ENCODE measurements around the gene SLC1A3.

Gene SLC1A3

DNA sequence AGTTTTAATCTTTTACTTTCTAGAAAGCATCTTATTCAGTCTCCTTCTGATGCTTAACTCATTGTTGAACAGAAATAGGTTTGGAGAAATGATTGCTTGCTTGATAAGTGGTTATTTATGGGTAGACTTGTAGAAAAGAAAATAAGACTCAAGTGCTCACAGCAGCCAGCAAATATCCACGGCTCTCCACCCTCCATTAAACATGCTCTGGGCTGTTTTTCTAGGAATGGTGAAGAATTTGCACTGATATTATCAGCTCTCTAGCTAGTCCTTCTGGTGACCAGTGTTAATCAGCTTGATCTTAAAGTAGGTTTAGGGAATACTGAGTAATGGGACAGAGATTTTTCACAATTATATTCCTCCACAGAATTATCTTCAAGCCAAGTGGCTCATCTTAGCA lies 60.6 kb downstream of the SLC1A3 start:
- no peak overlapping the region for H3K27ac Mint-ChIP-seq

DNA sequence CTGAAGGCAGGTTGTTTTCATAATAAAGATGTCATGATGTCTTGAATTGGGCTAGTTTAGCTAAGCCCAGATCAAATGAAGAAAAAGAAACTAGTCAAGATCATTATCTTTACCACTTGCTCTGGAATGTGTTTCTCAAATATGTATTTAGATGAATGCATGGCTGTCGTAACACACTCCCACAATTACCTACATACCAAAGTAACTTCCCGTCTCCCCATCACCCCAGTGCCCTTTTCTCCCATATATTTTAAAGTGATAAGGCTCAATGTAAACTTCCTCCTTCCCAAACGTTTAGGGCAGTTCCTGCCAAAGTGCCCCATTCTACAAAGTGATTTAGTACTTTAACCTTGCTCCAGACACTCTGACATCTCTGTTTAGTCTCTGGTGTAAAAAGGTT lies 61.4 kb downstream of the SLC1A3 start:
- H3K4me3 Mint-ChIP-seq, result no peak overlapping the region
- no peak overlapping the region for H3K27ac Mint-ChIP-seq
- H3K4me1 Mint-ChIP-seq (ENCODE audit: low read depth), result no peaks in the 10 kb centered on the region
- peaks cover 4% of the 10 kb centered on the region for H3K27me3 Mint-ChIP-seq
- H3K36me3 Mint-ChIP-seq (ENCODE audit: low read depth), result no peaks in the 10 kb centered on the region
- no peaks in the 10 kb centered on the region for H3K9me3 Mint-ChIP-seq

More for the DNA sequence above, 60.6 kb downstream of the SLC1A3 start:
- Mint-ChIP-seq H3K9me3 (no peaks in the 10 kb centered on the region), H3K27me3 (peaks cover 4% of the 10 kb centered on the region), H3K36me3 (ENCODE audit: low read depth) (no peaks in the 10 kb centered on the region), H3K4me1 (ENCODE audit: low read depth) (no peaks in the 10 kb centered on the region), H3K4me3 (no peak overlapping the region)

DNA sequence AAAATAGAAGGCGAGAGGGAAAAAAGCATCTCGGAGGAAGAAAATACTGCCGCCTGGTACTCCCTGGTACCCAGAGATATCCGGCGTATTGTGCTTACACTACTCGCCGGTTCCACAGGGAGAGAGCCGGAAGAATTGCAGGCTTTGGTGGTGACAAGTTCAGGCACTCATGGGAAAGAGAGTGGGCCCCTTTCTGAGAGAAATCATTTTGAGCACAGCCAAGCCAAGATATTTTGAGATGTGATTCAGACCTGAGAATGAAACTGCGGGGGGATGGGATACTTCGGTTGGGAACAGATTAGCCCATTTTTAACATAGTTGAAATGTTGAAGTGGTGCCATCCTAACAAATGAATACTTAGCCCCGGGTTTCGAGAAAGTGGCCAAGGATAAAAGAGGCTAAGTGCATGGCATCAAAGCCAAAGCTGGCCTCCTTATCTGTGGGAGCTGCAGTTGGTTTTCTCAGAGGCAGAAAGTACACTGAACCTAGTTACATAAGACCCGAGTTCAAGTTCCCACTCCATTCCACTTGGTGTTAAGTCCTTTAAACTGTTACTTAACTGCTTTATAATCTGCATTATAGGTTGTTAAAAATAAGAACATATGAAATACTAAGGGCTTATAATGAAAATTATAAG lies 62.7 kb downstream of the SLC1A3 start:
- H3K36me3 Mint-ChIP-seq (ENCODE audit: low read depth), result no peaks in the 10 kb centered on the region
- H3K4me3 Mint-ChIP-seq, result no peak overlapping the region
- H3K27me3 Mint-ChIP-seq, result no peaks in the 10 kb centered on the region
- no peaks in the 10 kb centered on the region for H3K9me3 Mint-ChIP-seq
- no peaks in the 10 kb centered on the region for H3K4me1 Mint-ChIP-seq (ENCODE audit: low read depth)
- no peak overlapping the region for H3K27ac Mint-ChIP-seq

DNA sequence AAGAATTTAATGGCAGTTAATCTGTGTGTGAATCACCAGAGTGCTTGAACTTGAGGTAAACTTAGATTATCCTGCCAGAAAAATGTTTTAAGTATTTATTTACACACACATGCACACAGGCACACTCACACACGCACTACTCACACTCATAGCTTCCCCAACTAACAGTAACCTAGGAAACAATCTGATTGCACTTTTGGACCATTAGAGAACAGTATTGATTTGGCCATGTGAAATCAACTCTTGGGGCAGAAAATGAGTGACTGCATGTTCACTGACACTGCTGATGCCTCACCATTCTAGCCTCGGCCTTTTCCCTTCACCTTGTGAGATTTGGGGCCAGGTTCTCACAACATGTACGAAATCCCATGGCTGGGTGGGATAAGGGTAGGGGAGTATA lies 64.1 kb downstream of the SLC1A3 start:
- Mint-ChIP-seq H3K4me1 (ENCODE audit: low read depth) (no peaks in the 10 kb centered on the region), H3K4me3 (no peak overlapping the region)

DNA sequence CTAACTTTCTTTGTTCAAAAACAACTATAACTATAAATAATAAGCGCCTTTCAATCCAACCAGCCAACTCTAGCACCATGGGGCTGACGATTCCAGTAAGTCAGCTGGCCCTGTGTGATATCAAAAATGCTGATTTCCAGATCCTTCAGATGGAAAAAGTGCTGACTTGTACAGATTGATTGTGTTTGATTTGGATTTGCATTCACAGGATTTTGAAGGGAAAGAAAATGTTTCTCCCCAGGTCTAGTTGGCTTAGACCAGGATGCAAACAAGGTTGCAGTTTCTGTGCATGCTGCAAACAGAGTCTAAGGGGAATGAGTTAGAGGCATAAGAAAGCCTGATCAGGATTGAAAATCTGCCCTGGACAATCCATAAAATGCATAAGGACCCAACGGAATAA lies 68.9 kb downstream of the SLC1A3 start:
- Mint-ChIP-seq H3K27me3 (peaks cover 4% of the 10 kb centered on the region), H3K27ac (no peak overlapping the region), H3K36me3 (ENCODE audit: low read depth) (no peaks in the 10 kb centered on the region), H3K4me3 (no peak overlapping the region), H3K9me3 (no peaks in the 10 kb centered on the region), H3K4me1 (ENCODE audit: low read depth) (peaks cover 5% of the 10 kb centered on the region)

More for the DNA sequence above, 64.1 kb downstream of the SLC1A3 start:
- Mint-ChIP-seq H3K36me3 (ENCODE audit: low read depth) (no peaks in the 10 kb centered on the region), H3K9me3 (no peaks in the 10 kb centered on the region), H3K27me3 (no peaks in the 10 kb centered on the region), H3K27ac (no peak overlapping the region)

DNA sequence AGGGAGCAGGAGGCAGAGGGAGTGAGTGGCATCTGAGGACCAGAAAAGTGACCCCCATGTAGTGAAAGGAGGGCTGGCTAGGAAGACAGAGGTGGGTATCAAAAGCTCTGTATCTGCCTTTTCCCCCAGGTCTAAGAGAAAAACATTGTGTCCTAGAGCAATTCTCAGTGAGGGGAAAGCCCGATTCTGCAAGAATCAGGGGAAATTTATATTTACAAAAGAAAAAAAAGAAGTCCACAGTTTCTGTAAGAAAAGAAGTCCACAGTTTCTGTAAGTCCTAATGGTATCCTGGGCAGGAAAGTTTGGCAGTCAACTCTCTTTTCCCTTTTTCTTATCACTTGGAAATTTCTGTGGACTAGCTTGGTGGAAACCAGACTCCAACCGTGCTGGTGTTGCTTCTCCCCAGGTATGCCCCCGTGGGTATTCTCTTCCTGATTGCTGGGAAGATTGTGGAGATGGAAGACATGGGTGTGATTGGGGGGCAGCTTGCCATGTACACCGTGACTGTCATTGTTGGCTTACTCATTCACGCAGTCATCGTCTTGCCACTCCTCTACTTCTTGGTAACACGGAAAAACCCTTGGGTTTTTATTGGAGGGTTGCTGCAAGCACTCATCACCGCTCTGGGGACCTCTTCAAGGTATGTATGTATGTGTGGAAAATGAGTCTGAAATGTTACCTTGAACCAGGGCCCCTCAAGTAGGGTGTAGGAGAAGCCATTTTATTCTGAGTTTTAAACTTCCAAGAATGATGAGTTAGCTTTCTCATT lies 73.0 kb downstream of the SLC1A3 start:
- Mint-ChIP-seq H3K4me1 (ENCODE audit: low read depth) (peaks cover 5% of the 10 kb centered on the region), H3K27me3 (peaks cover 4% of the 10 kb centered on the region)

DNA sequence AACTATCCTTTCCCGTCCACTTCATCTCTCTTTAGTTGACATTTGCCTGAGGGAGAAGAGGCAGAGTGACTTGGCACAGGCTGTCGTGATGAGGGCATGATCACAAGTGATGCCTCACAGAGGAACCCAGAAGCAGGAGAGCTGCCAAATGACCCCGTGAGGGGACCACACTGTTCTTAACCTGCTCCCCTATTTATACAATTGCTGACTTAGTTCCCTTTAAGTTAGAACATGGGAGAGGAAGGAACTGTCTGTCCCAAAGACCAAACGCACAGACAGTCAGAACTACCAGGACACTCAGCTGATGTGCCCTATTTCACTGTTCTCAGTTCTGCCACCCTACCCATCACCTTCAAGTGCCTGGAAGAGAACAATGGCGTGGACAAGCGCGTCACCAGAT lies 73.7 kb downstream of the SLC1A3 start:
- Mint-ChIP-seq H3K36me3 (ENCODE audit: low read depth) (no peaks in the 10 kb centered on the region), H3K9me3 (no peaks in the 10 kb centered on the region), H3K27ac (no peak overlapping the region), H3K4me3 (no peak overlapping the region), H3K27me3 (peaks cover 4% of the 10 kb centered on the region), H3K4me1 (ENCODE audit: low read depth) (peaks cover 5% of the 10 kb centered on the region)

More for the DNA sequence above, 73.0 kb downstream of the SLC1A3 start:
- no peak overlapping the region for H3K27ac Mint-ChIP-seq
- H3K9me3 Mint-ChIP-seq, result no peaks in the 10 kb centered on the region
- no peaks in the 10 kb centered on the region for H3K36me3 Mint-ChIP-seq (ENCODE audit: low read depth)
- H3K4me3 Mint-ChIP-seq, result no peak overlapping the region

DNA sequence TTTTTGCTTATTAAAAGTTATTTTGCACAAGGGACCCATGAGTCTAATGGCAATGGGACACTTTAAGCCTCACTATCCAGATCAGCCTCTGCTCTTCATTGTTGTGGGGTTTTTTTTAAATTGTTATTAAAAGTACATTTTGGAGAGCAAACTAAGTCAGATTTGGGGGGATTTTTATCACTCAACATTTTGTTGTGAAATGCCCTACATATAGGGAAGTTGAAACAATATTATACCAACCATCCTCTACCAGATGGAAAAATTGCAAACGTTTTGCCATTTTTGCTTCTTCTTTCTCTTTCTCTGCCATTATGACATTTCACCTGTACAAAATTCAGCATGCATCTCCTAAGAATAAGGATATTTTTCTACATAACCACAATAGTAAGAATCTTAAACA lies 75.3 kb downstream of the SLC1A3 start:
- Mint-ChIP-seq H3K4me1 (ENCODE audit: low read depth) (peaks cover 14% of the 10 kb centered on the region), H3K36me3 (ENCODE audit: low read depth) (no peaks in the 10 kb centered on the region), H3K27ac (no peak overlapping the region), H3K27me3 (no peaks in the 10 kb centered on the region), H3K9me3 (no peaks in the 10 kb centered on the region), H3K4me3 (no peak overlapping the region)

DNA sequence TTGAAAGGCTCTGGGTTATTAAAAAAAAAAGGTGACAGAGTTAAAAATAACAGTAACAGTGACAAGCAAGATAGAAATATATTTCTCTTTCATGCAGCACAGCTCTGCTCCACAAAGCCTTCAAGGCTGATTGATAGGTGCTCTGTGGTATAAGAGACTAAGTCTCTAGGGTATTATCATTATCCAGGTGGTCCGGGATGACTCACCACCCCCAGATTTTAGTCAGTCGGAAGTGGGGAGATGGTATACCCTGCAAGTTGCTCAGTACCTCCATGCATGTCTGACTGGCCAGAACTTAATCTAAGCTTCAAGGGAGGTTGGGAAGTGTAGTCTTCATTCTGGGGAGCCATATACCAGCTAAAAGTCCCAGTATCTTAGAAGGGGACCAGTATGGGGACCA lies 76.1 kb downstream of the SLC1A3 start:
- Mint-ChIP-seq H3K9me3 (no peaks in the 10 kb centered on the region), H3K4me3 (no peak overlapping the region), H3K36me3 (ENCODE audit: low read depth) (no peaks in the 10 kb centered on the region), H3K4me1 (ENCODE audit: low read depth) (peaks cover 15% of the 10 kb centered on the region), H3K27ac (no peak overlapping the region), H3K27me3 (no peaks in the 10 kb centered on the region)

DNA sequence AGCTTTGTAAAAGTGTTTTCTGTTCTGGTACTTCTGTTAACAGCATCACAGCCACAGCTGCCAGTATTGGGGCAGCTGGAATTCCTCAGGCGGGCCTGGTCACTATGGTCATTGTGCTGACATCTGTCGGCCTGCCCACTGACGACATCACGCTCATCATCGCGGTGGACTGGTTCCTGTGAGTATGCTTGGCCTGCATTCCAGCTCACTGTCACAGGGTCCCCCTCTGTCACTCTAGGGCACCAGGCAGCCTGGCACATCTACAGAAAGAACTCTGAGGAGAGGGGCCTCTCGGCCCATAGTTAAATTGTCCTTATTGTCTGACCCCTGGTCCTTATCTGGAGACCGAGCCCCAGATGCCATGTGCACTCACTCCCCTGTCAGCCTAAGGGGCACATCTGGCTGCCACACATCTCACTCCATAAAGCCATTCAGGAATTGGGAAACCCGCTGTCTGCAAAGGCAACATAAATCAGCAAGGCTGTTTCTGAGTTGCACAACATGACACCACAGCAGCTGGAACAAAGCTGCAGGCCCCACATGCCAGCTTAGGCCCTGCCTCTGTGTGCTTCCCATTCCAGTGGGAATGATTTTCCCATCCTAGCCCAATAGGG lies 77.5 kb downstream of the SLC1A3 start:
- H3K27ac Mint-ChIP-seq, result no peak overlapping the region
- no peaks in the 10 kb centered on the region for H3K36me3 Mint-ChIP-seq (ENCODE audit: low read depth)

DNA sequence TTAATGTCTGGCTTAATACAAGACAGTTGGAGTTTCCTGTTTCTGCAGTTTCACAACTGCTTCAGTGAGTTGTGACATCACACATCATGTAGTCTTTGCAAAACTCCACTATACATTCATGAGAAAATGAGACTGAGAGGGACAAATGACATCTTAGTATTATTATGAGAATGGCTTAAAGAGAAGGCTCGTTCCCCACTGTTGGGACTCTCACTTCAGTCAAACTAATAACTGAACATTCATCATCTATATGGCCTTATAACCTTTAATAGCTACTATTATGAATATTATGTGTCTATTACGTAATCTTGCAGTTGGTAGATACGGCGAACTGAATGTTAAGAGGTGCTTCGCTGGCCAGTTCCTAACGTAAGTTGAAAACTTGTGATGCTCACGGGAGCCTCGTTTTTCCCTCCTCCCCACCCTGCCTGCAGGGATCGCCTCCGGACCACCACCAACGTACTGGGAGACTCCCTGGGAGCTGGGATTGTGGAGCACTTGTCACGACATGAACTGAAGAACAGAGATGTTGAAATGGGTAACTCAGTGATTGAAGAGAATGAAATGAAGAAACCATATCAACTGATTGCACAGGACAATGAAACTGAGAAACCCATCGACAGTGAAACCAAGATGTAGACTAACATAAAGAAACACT lies 79.4 kb downstream of the SLC1A3 start:
- Mint-ChIP-seq H3K36me3 (ENCODE audit: low read depth) (no peaks in the 10 kb centered on the region), H3K4me1 (ENCODE audit: low read depth) (peaks cover 29% of the 10 kb centered on the region), H3K27ac (no peak overlapping the region)

More for the DNA sequence above, 77.5 kb downstream of the SLC1A3 start:
- no peaks in the 10 kb centered on the region for H3K27me3 Mint-ChIP-seq
- peaks cover 19% of the 10 kb centered on the region for H3K4me1 Mint-ChIP-seq (ENCODE audit: low read depth)
- H3K9me3 Mint-ChIP-seq, result no peaks in the 10 kb centered on the region
- H3K4me3 Mint-ChIP-seq, result no peak overlapping the region

DNA sequence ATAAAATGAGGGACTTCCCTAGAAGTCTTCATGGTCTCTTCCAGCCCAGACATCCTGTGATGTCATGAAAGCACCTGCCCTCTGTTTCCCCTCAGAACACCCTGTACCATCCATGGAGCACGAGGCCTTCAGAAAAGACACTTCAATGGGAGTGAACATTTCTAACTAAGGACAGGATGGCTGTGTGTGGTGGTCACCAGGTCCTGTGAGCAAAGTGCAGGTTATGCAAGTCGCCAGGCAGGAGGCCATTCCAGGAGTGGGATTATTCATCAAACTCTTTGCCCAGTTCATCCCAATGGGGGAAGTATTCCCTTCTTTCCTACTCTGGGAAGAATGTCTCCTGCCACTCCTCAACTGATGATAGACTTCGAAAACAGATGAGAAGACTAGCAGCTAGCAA lies 80.5 kb downstream of the SLC1A3 start:
- no peak overlapping the region for H3K27ac Mint-ChIP-seq
- no peaks in the 10 kb centered on the region for H3K36me3 Mint-ChIP-seq (ENCODE audit: low read depth)
- peaks cover 8% of the 10 kb centered on the region for H3K27me3 Mint-ChIP-seq
- no peak overlapping the region for H3K4me3 Mint-ChIP-seq
- H3K4me1 Mint-ChIP-seq (ENCODE audit: low read depth), result peaks cover 37% of the 10 kb centered on the region
- no peaks in the 10 kb centered on the region for H3K9me3 Mint-ChIP-seq

More for the DNA sequence above, 79.4 kb downstream of the SLC1A3 start:
- no peaks in the 10 kb centered on the region for H3K27me3 Mint-ChIP-seq
- H3K9me3 Mint-ChIP-seq, result no peaks in the 10 kb centered on the region
- H3K4me3 Mint-ChIP-seq, result no peak overlapping the region

DNA sequence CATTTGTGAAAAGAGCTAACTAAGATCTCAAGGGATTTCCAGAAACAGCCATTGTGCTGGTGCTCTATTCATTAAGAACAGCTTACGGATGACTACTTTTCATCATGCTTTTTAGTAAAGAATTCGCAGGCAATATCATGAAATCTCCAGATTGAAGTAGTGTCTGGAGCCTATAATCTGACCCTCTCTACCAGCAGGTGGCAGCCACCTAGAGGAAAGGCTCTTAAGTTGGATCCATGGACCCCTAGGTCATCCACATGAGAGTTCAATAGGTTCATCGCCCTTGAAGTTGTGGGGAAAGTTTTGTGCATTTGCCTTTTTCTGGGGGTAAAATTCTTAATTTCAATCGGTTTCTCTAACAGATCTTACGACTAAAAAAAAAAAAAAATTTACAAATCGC lies 82.3 kb downstream of the SLC1A3 start:
- Mint-ChIP-seq H3K4me1 (ENCODE audit: low read depth) (peaks cover 37% of the 10 kb centered on the region), H3K27me3 (peaks cover 22% of the 10 kb centered on the region), H3K4me3 (no peak overlapping the region), H3K36me3 (ENCODE audit: low read depth) (no peaks in the 10 kb centered on the region), H3K9me3 (no peaks in the 10 kb centered on the region), H3K27ac (no peak overlapping the region)

DNA sequence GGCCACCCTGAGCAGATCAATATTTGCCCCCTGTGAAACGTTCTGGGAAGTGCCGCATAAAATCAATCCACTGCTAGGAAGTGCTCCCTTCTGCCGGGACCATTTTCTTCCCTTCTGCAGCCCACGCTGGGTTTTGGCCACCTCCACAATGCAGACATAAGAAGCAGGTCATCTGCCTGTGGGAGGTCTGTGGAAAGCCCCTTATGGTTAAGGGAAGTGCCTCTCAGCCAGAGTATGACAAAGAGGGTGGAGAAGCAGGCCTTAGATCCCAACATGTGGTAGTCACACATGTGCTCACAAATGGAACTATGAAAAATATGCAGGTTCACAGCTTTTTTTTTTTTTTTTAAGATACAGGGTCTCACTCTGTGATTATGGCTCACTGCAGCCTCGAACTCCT lies 82.8 kb downstream of the SLC1A3 start:
- Mint-ChIP-seq H3K27ac (no peak overlapping the region), H3K4me1 (ENCODE audit: low read depth) (peaks cover 37% of the 10 kb centered on the region), H3K27me3 (peaks cover 22% of the 10 kb centered on the region)

More for the DNA sequence above, 82.8 kb downstream of the SLC1A3 start:
- H3K9me3 Mint-ChIP-seq, result no peaks in the 10 kb centered on the region
- H3K4me3 Mint-ChIP-seq, result no peak overlapping the region
- no peaks in the 10 kb centered on the region for H3K36me3 Mint-ChIP-seq (ENCODE audit: low read depth)
